ENCODE data around the gene DOCK4.

GRCh38 chr7:111825046-111825445, 381.2 kb downstream of the DOCK4 start:
- TF ChIP-seq CTCF (conservative IDR thresholded peaks at IDR 0.05; ENCODE audit: low read length) (no peak), EZH2phosphoT487 (IDR thresholded peaks at IDR 0.05; ENCODE audit: borderline replicate concordance) (no peak)
